Esophagus muscularis mucosa (tissue), 4 donors: ENCODE measurements around the gene CHST15. TPM values are rescaled to one million over a fixed set of nuclear protein-coding genes. Genes with fewer than 3 reads are reported as not detected.

Experiments used
- DNase-seq: peaks from one replicate; pipeline ENCODE4 v3.0.0-alpha.2; 2017; ENCODE audit errors: extremely low spot score
- H3K27ac ChIP-seq, 4 donors: fragments of 200-600 bp; sonication (generic); replicated peaks in 1 of 4; 1 replicate in 3 of 4; 2 replicates in 1 of 4; pipeline ENCODE4 v1.5.1; 2016 to 2019; ENCODE audit warnings: mild to moderate bottlenecking in 1 of 4
- H3K27me3 ChIP-seq, 4 donors: fragments of 200-600 bp; sonication (generic); one replicate each; pipeline versions ENCODE4 v1.5.1 to v1.6.0; 2016 to 2019
- H3K36me3 ChIP-seq, 4 donors: fragments of 200-600 bp; sonication (generic); one replicate each; pipeline ENCODE4 v1.5.1; 2016 to 2019
- H3K4me1 ChIP-seq, 4 donors: fragments of 200-600 bp; sonication (generic); one replicate each; pipeline ENCODE4 v1.5.1; 2016 to 2019
- H3K4me3 ChIP-seq, 4 donors: fragments of 200-600 bp; sonication (generic); 1 replicate in 2 of 4; 2 replicates in 2 of 4; pipeline ENCODE4 v1.5.1; 2016 to 2019; ENCODE audit warnings: mild to moderate bottlenecking in 4 of 4, moderate library complexity in 1 of 4
- H3K9me3 ChIP-seq, 4 donors: fragments of 200-600 bp; sonication (generic); 1 replicate in 3 of 4; 2 replicates in 1 of 4; pipeline ENCODE4 v1.5.1; 2016 to 2019
- CTCF ChIP-seq, 3 experiments: fragments of 200-600 bp in 2 of 3; fragments of 450-650 bp in 1 of 3; sonication (generic) in 2 of 3; IDR thresholded peaks; one replicate each; pipeline ENCODE4 v1.5.1; 2017 to 2019; ENCODE audit warnings: antibody characterized with exemption in 3 of 3, mild to moderate bottlenecking in 2 of 3, moderate library complexity in 1 of 3
- EP300 ChIP-seq: sonication (generic); formaldehyde crosslinking; IDR thresholded peaks from one replicate; pipeline ENCODE4 v1.6.1; 2017; ENCODE audit warnings: antibody characterized with exemption
- POLR2A ChIP-seq: fragments of 450-650 bp; IDR thresholded peaks from one replicate; pipeline ENCODE4 v1.6.1; 2017; ENCODE audit warnings: antibody characterized with exemption, moderate library complexity, mild to moderate bottlenecking, low read depth
- POLR2AphosphoS5 ChIP-seq, 2 donors: sonication (generic); formaldehyde crosslinking; IDR thresholded peaks; one replicate each; pipeline ENCODE4 v1.6.1; 2017; ENCODE audit warnings: antibody characterized with exemption in 2 of 2
- WGBS: methylation state at CpG from one replicate; pipeline ENCODE4 v1.1.5; 2018; 5-methylcytosine and 5-hydroxymethylcytosine counted together
- intact Hi-C: fragments of 100-400 bp; cut with DNase I; formaldehyde crosslinking; loops from one replicate; pipeline ENCODE4 v1.15.1; 2023
- total RNA-seq, 4 donors: library from RNA; depleted of rRNA; stranded (reverse); fragments of >200 nt; gene quantifications; one replicate each; pipeline versions ENCODE4 v1.1.0 to v1.2.1, GENCODE V29; 2016

The CHST15 gene
- total RNA-seq, 4 donors from 2014 or later, result 48.2 to 76.1 (median 62.5) TPM

- 84% methylated on average over 22 of the region's 22 CpGs for WGBS
- peaks cover 0 to 4% (median 0%) of the 10 kb centered on the region in 4 donors for H3K36me3 ChIP-seq
- intact Hi-C loops, result loop anchor here (2.0 kb wide), 1 partner anchor 89 kb away; no protein-coding TSS in a partner anchor
- peak; percentile 91 for DNase-seq
- H3K27ac ChIP-seq, result peak overlapping the region in 2 of 4 donors; percentile 50 to 95
- H3K9me3 ChIP-seq, result no peaks in the 10 kb centered on the region
- TF ChIP-seq POLR2A (no peak), POLR2AphosphoS5 (IDR thresholded peaks at IDR 0.05) (no peak), EP300 (no peak)
- peaks cover 10 to 50% (median 45%) of the 10 kb centered on the region in 4 donors for H3K4me1 ChIP-seq
- H3K27me3 ChIP-seq, result no peaks in the 10 kb centered on the region
- no peak overlapping the region for H3K4me3 ChIP-seq
Observed at GRCh38 chr10:124001391-124002148, 91.8 kb downstream of the CHST15 start.

GRCh38 chr10:124000792-124001201, 92.6 kb downstream of the CHST15 start:
- Histone ChIP-seq H3K27ac (peak overlapping the region in 3 of 4 donors; percentile 40 to 95 (median 50)), H3K4me3 (no peak overlapping the region), H3K9me3 (no peaks in the 10 kb centered on the region), H3K36me3 (no peaks in the 10 kb centered on the region), H3K27me3 (no peaks in the 10 kb centered on the region), H3K4me1 (peaks cover 7 to 50% (median 45%) of the 10 kb centered on the region in 4 donors)
- DNase-seq, result peak; percentile 85
- intact Hi-C loops, result loop anchor here (2.0 kb wide), 1 partner anchor 90 kb away; no protein-coding TSS in a partner anchor
- WGBS, result 82% methylated on average over 8 of the region's 8 CpGs
- TF ChIP-seq POLR2A, result no peak
- TF ChIP-seq EP300, result no peak
- TF ChIP-seq POLR2AphosphoS5 (IDR thresholded peaks at IDR 0.05), result no peak
- no peak for TF ChIP-seq CTCF (IDR thresholded peaks at IDR 0.05)

- Histone ChIP-seq H3K9me3 (no peaks in the 10 kb centered on the region), H3K4me1 (peaks cover 10 to 50% (median 45%) of the 10 kb centered on the region in 4 donors), H3K36me3 (no peaks in the 10 kb centered on the region), H3K4me3 (no peak overlapping the region), H3K27ac (peak overlapping the region in 1 of 4 donors; percentile 41), H3K27me3 (no peaks in the 10 kb centered on the region)
- WGBS, result 93% methylated on average over 15 of the region's 15 CpGs
- TF ChIP-seq CTCF (IDR thresholded peaks at IDR 0.05) (no peak), POLR2AphosphoS5 (IDR thresholded peaks at IDR 0.05) (no peak), POLR2A (no peak), EP300 (no peak)
- peak; percentile 62 for DNase-seq
- intact Hi-C loops, result loop anchor here (2.0 kb wide), 1 partner anchor 91 kb away; no protein-coding TSS in a partner anchor
Observed at GRCh38 chr10:123999956-124000615, 93.3 kb downstream of the CHST15 start.

- DNase-seq, result peak; percentile 79
- no peak for TF ChIP-seq POLR2A
- no peak for TF ChIP-seq CTCF (IDR thresholded peaks at IDR 0.05)
- no peak for TF ChIP-seq POLR2AphosphoS5 (IDR thresholded peaks at IDR 0.05)
- no peak for TF ChIP-seq EP300
- H3K4me1 ChIP-seq, result peaks cover 19 to 50% (median 45%) of the 10 kb centered on the region in 4 donors
Observed at GRCh38 chr10:123999261-123999660, 94.1 kb downstream of the CHST15 start.

More at GRCh38 chr10:123999261-123999660, 94.1 kb downstream of the CHST15 start:
- H3K9me3 ChIP-seq, result no peaks in the 10 kb centered on the region
- H3K4me3 ChIP-seq, result no peak overlapping the region
- intact Hi-C loops, result no loop called here
- no peaks in the 10 kb centered on the region for H3K36me3 ChIP-seq
- H3K27me3 ChIP-seq, result no peaks in the 10 kb centered on the region
- no peak overlapping the region for H3K27ac ChIP-seq
- 67% methylated on average over 2 of the region's 5 CpGs for WGBS
